ENCODE results near the gene ZBTB7A.
"Not testable (repeated sequence)": the region's sequence is repeated elsewhere in the genome, so short reads cannot be mapped to it uniquely, and the experiment has no call there.

The ZBTB7A gene

DNA sequence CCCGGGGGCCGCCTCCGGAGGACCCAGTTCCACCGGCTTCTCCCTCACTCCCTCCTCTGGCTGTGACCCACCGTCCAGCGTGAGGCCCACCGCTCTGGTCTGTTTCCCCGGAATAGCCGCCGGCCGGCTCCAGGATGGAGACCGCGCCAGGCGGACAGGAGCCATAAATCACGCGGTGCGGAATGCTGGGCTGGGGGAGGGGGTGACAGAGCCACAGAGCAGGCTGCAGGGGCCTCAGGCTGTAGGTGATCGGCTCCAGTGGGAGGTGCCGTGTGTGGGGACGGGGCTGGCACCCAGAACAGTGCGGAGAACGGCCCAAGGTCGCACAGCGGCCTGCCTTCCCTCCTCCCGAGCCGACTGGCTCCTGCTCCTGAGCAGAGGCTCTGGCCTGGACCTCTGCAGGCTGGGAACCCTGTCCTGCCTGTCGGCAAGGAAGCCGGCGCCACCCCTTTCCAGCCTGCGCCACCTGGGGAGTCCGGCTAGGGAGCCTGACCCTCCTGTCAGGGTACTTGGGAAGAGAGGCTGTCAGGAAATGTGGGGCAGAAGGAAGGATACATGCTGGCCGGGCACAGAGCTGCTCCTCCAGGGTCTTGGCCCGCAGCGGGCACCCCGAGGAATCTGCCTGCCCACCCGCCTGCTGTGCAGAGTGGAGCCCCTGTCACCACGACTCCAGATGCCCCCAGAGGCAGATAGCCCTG lies 50.8 kb downstream of the ZBTB7A start:
- DNase-seq, result peak in 4 of 14 donors; percentile 15 to 48 (median 32)

DNA sequence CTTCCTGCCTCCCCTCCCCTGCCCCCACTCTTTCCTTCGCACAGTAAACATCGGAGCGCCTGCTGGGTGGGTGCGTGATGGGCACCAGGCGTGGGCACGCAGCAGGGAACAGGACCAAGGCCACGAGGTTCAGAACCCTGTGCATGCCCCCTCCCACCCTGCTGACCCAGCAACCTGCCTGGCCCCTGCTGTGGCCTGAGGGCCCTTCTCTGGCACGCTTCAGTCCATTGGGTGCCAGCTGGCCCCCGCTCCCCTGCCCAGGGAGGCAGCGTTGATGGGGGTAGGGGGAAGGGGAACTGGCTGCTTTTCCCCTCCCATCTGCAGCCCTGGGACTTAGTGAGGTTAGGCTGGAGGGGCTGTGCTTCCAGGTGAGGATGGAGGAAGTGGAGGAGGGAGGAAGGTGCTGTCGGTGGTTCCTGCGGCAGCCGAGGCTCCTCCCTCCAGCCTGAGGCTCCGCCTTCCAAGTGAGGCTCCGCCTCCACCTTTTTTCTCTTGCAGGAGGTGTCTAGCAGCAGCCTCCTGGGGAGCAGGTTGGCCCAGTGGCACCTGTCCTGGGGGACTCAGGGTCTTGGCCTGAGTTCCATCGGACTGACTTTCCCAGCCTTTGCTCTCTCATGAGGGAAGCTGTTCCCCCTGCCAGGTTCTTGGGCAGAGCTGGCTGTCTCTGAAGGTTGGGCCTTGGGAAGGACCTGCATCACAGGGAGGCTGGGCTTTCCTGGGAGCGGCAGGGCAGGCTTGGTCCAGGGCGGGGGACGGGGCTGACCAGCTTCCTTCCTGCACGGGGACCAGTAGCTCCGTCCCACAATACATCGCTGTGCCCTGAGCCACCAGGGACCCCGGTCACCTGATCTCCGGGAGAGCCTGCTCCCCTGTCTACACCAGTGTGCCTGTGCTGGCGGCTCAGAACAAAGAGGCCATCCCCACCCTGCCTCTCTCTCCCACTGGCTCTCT lies 51.9 kb downstream of the ZBTB7A start:
- DNase-seq, result peak in 5 of 14 donors; percentile 21 to 90 (median 29)

- DNase-seq, result peak in 5 of 14 donors; percentile 13 to 60 (median 40)
Observed at GRCh38 chr19:4013886-4014540, 52.7 kb downstream of the ZBTB7A start.

GRCh38 chr19:4012975-4013634 lies 53.6 kb downstream of the ZBTB7A start:
- no peak for DNase-seq

DNA sequence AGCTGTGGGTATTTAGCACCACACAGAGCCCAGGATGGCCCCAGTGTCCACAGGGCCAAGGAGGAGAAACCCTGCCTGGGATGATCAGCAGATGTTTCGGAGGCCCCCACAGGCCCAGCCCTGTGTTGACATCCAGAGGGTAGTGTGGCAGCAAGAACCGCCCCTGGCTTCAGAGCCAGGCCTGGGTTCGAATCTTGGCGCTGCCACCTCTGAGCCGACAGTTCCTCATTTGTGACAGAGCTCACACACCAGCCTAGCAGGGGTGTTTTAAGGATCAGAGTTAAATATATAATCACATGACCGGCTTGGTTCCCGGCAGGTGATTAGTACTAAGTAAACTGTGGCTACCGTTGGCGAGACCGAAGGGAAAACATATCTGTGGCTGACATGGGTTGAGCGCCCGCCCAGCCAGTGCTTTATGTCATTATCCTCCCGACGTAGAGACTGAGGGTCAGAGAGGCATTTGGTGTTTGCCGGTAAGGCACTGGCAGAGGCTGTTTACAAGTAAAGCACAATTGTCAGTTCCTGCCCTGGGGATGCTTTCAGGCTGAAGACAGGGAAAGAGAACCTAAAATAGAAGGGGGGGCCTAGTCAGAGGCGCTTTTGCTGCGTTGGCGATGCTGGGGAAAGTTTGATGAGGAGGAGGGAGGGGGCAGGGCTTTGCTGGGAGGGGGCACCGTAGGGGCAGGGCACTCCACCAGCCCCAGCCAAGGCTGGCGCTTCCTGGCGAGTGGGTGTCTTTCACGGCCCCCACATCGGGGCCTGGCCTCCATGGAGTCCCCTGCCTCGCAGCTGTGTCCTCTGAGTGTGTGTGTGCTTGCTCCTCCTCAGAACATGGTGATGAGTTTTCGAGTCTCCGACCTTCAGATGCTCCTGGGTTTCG lies 54.4 kb downstream of the ZBTB7A start:
- no peak for DNase-seq

DNA sequence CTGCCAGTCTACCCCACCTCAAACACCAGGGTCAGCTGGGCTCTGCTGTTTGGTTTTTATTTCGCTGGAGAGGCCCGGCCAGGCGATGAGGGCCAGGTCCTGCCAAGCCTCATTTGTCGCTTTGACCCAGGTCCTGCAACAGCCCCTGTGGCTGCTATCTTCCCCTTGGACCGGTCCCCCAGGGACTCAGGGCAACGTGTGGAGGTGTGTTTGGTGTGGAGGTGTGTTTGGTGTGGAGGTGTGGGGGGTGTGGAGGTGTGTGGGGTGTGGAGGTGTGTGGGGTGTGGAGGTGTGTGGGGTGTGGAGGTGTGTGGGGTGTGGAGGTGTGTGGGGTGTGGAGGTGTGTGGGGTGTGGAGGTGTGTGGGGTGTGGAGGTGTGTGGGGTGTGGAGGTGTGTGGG lies 55.3 kb downstream of the ZBTB7A start:
- not testable (repeated sequence) for DNase-seq

DNA sequence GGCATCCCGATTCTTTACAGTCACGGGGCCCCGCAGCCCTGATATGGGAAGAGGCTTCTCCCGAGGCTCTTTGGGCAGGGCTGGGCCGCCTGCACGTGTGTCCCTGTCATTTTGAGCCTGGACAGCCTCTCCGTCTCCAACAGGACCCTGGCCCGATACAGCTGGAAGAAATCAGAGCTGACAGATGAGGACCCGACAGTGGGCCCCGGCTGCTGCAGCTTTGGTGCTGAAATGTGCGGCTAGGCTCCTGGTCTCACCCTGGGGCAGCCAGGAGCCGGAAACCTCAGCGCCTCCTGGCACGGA lies 55.9 kb downstream of the ZBTB7A start:
- no peak for DNase-seq

- DNase-seq, result peak in 1 of 14 donors; percentile 78
Observed at GRCh38 chr19:4009990-4010807, 56.5 kb downstream of the ZBTB7A start.

DNA sequence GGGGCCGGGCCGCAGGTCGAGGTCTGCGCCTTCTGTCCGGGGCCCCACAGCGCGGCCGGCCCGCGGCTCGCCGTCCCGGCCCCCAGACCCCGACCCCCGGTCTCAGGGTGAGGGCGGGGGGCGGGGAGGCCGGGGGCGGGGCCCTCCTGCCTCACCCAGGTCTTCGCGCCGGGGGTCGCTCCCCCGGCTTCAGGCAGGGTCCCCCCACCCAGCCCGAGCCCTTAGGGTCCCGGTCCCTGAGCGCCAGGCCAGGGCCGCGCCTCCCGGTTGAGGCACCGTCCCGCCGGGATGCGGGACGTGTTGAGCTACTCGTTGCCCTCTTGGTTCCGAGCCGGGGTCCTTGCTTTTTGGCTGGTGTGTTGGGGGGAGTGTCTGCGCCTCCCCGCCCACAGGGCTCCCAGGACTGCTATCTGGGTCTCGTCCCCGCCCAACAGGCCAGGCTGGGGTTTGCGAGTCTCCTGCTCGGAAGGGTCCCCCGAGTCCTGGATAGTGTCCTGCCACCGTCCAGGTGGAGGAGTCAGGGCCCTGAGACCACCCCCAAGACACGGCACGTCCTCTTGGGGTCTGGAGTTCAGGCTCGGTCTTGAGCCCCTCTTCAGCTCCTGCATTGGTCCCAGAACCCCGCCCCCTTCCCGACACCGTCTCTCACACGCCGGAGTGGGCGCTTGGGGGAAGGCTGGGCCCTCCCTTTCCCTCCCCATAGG lies 58.7 kb downstream of the ZBTB7A start:
- DNase-seq, result peak in 3 of 14 donors; percentile 11 to 51 (median 49)

DNA sequence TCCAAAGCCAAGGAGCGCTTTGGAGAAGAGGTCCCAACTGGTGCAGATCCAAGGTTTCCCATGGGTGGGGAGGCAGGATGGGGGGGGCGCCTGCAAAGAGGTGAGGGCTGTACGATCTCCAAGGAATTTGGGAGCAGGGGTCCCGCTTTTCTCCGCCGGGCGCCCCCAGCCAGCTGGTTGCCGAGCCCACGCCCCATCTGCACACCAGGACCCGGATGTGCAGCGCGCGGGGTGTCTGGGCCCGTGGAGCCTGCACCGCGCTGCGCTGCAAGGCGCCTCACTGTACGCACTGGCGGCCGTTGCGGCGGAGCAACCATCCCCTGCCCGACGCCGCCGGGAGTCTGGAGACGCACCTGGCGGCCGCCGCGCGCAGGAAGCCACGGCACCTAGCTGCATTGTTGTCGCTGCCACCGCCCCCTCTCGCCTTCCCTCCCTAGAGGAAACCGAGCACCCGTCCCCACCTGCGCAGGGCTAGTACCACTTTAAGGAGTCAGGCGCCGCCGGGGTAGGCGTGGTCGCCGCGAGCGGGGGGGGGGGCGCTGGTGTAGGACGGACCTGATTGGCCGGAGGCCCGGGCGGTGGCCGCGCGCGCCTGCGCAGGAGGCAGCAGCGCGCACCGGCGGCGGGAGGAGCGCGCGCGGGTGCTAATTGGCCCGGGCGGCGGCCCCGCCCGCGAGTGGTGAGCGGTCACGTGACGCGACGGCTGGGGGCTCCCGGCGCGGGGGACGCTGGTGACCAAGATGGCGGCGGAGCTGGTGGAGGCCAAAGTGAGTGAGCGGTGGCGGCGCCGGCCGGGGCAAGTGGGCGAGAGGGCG lies 59.5 kb downstream of the ZBTB7A start, which contains the start of gene PIAS4:
PIAS4 (plus strand) TSS at position 716 of the 815 bp plus-strand sequence; CDS start at position 741, 25 bp downstream.
- DNase-seq, result peak; percentile 65 to 99 (median 92)

DNA sequence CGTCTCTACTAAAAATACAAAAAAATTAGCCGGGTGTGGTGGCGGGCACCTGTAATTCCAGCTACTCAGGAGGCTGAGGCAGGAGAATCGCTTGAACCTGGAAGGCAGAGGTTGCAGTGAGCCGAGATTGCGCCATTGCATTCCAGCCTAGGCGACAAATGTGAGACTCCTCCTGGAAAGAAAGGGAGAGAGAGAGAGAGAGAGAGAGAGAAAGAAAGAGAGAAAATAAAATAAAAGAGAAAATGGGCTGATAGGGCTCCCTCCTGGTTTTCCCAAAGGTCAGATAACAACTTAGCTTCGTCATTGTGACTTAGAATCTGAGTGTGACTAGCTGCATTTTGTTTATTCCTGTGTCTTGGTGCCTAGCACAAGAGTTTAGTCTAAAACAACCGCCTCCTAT lies 61.3 kb downstream of the ZBTB7A start:
- DNase-seq, result not testable (repeated sequence)

GRCh38 chr19:4000798-4001197 lies 65.9 kb downstream of the ZBTB7A start:
- DNase-seq, result not testable (repeated sequence)

- DNase-seq, result not testable (repeated sequence)
Observed at GRCh38 chr19:3998667-3999412, 67.9 kb downstream of the ZBTB7A start.

DNA sequence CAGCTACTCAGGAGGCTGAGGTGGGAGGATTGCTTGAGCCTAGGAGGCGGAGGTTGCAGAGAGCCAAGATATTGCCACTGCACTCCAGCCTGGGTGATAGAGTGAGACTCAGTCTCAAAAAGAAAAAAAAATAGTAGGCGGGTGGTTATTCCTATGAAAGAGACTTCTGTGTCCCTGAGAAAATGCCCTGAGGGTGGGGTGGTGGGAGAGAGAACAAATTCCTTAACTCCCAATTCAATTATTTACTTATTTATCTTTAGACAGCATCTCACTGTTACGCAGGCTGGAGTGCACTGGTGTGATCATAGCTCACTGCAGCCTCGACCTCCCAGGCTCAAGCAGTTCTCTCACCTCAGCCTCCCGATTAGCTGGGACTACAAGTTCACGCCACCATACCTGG lies 71.1 kb downstream of the ZBTB7A start:
- no peak for DNase-seq
